ENCODE measurements around the gene RNF43. TPM values are rescaled to one million over a fixed set of nuclear protein-coding genes. Genes with fewer than 3 reads are reported as not detected.

The RNF43 gene
- total RNA-seq, 1 donor from 2014 or later, result 19.2 TPM

- H3K27me3 Mint-ChIP-seq, result no peaks in the 10 kb centered on the region
- peaks cover 48% of the 10 kb centered on the region for H3K4me1 Mint-ChIP-seq (ENCODE audit: low read depth)
- H3K36me3 Mint-ChIP-seq (ENCODE audit: insufficient read depth), result no peaks in the 10 kb centered on the region
- no peak overlapping the region for H3K27ac Mint-ChIP-seq
- H3K9me3 Mint-ChIP-seq (ENCODE audit: low read depth), result no peaks in the 10 kb centered on the region
- no peak for DNase-seq (ENCODE audit: low spot score, unreplicated experiment)
- H3K4me3 Mint-ChIP-seq (ENCODE audit: low read depth), result peak overlapping the region; percentile 96
- no peak for TF ChIP-seq CTCF (IDR thresholded peaks at IDR 0.05; ENCODE audit: unreplicated experiment)
Observed at GRCh38 chr17:58413684-58414083, 3.6 kb downstream of the RNF43 start.

- Mint-ChIP-seq H3K4me3 (ENCODE audit: low read depth) (peak overlapping the region; percentile 33), H3K27me3 (no peaks in the 10 kb centered on the region), H3K36me3 (ENCODE audit: insufficient read depth) (no peaks in the 10 kb centered on the region), H3K4me1 (ENCODE audit: low read depth) (peaks cover 48% of the 10 kb centered on the region), H3K27ac (no peak overlapping the region), H3K9me3 (ENCODE audit: low read depth) (no peaks in the 10 kb centered on the region)
- TF ChIP-seq CTCF (IDR thresholded peaks at IDR 0.05; ENCODE audit: unreplicated experiment), result no peak
- no peak for DNase-seq (ENCODE audit: low spot score, unreplicated experiment)
Observed at GRCh38 chr17:58412961-58413586, 4.3 kb downstream of the RNF43 start.

- Mint-ChIP-seq H3K4me1 (ENCODE audit: low read depth) (peaks cover 45% of the 10 kb centered on the region), H3K36me3 (ENCODE audit: insufficient read depth) (no peaks in the 10 kb centered on the region), H3K9me3 (ENCODE audit: low read depth) (no peaks in the 10 kb centered on the region), H3K4me3 (ENCODE audit: low read depth) (no peak overlapping the region), H3K27me3 (no peaks in the 10 kb centered on the region), H3K27ac (no peak overlapping the region)
- TF ChIP-seq CTCF (IDR thresholded peaks at IDR 0.05; ENCODE audit: unreplicated experiment), result no peak
- no peak for DNase-seq (ENCODE audit: low spot score, unreplicated experiment)
Observed at GRCh38 chr17:58412064-58412703, 5.2 kb downstream of the RNF43 start.

GRCh38 chr17:58411408-58411894 lies 5.9 kb downstream of the RNF43 start:
- no peak for TF ChIP-seq CTCF (IDR thresholded peaks at IDR 0.05; ENCODE audit: unreplicated experiment)
- Mint-ChIP-seq H3K36me3 (ENCODE audit: insufficient read depth) (no peaks in the 10 kb centered on the region), H3K27me3 (no peaks in the 10 kb centered on the region), H3K27ac (peak overlapping the region; percentile 71), H3K9me3 (ENCODE audit: low read depth) (no peaks in the 10 kb centered on the region), H3K4me3 (ENCODE audit: low read depth) (no peak overlapping the region), H3K4me1 (ENCODE audit: low read depth) (peaks cover 44% of the 10 kb centered on the region)
- DNase-seq (ENCODE audit: low spot score, unreplicated experiment), result no peak

GRCh38 chr17:58410714-58411407 lies 6.5 kb downstream of the RNF43 start:
- TF ChIP-seq CTCF (IDR thresholded peaks at IDR 0.05; ENCODE audit: unreplicated experiment), result no peak
- Mint-ChIP-seq H3K4me3 (ENCODE audit: low read depth) (no peak overlapping the region), H3K27ac (peak overlapping the region; percentile 71), H3K36me3 (ENCODE audit: insufficient read depth) (no peaks in the 10 kb centered on the region), H3K27me3 (no peaks in the 10 kb centered on the region), H3K9me3 (ENCODE audit: low read depth) (no peaks in the 10 kb centered on the region), H3K4me1 (ENCODE audit: low read depth) (peaks cover 41% of the 10 kb centered on the region)
- DNase-seq (ENCODE audit: low spot score, unreplicated experiment), result no peak
